Measurements from ENCODE around the gene MYO1D. TPM values are rescaled to one million over a fixed set of nuclear protein-coding genes. Genes with fewer than 3 reads are reported as not detected.
"Not testable (repeated sequence)": the region's sequence is repeated elsewhere in the genome, so short reads cannot be mapped to it uniquely, and the experiment has no call there.

The MYO1D gene
- total and polyA plus RNA-seq, 7 donors: 6.2 to 184 (median 21.6) TPM

DNA sequence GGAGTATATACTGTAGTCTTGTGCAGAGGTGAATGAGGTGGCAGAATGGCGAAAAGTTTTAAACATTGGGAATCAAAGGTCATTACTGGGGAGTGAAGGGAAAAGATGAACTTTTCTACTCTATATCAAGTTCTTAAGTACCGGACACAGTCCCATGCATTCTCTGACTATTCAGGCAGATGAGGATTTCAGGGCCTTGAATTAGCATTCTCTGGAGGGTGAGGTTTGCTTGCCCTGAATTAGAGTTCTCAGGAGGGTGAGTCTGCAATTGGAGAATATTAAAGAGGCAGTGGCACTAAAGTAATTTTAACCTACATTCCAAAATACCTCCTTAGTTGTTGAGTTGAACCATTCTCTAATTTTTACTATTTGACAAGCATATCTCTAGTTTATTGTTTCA, 423.6 kb downstream of the MYO1D start:
- Histone ChIP-seq H3K36me3 (peaks cover 6 to 97% (median 52%) of the 10 kb centered on the region in 4 donors), H3K4me3 (no peak overlapping the region), H3K27ac (no peak overlapping the region), H3K27me3 (no peaks in the 10 kb centered on the region), H3K4me1 (no peaks in the 10 kb centered on the region), H3K9me3 (no peaks in the 10 kb centered on the region)
- no peak for TF ChIP-seq POLR2AphosphoS5 (IDR thresholded peaks at IDR 0.05)
- intact Hi-C loops (cut with DNase I): no loop called here
- WGBS, 2 donors: 93 to 97% methylated on average over 2 of the region's 2 CpGs
- no peak for DNase-seq

DNA sequence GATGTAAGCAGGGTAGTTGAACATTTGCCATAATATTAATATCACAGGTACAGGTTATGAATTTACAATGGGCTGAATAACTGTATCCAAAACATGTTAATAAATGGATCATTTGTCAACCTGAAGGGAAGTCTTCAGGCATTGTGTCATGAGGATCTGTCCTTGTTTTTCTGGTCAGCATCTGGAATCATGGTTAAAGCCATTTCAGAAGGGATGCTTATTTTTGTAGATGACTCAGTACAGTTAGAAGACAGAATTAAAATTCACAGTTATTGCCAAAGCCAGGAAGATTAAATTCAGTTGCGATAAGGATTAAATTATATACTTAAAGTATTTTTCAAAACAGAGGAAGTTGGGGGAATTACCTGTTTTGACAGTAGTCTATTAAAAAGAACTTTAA, 424.6 kb downstream of the MYO1D start:
- Histone ChIP-seq H3K27ac (no peak overlapping the region), H3K4me3 (no peak overlapping the region), H3K27me3 (no peaks in the 10 kb centered on the region), H3K9me3 (no peaks in the 10 kb centered on the region), H3K36me3 (peaks cover 5 to 97% (median 53%) of the 10 kb centered on the region in 4 donors), H3K4me1 (peaks cover 0 to 2% (median 0%) of the 10 kb centered on the region in 4 donors)
- TF ChIP-seq POLR2A (IDR thresholded peaks at IDR 0.05) (no peak), EP300 (IDR thresholded peaks at IDR 0.05) (no peak), POLR2AphosphoS5 (IDR thresholded peaks at IDR 0.05) (no peak)
- TF ChIP-seq, protein P1, sequence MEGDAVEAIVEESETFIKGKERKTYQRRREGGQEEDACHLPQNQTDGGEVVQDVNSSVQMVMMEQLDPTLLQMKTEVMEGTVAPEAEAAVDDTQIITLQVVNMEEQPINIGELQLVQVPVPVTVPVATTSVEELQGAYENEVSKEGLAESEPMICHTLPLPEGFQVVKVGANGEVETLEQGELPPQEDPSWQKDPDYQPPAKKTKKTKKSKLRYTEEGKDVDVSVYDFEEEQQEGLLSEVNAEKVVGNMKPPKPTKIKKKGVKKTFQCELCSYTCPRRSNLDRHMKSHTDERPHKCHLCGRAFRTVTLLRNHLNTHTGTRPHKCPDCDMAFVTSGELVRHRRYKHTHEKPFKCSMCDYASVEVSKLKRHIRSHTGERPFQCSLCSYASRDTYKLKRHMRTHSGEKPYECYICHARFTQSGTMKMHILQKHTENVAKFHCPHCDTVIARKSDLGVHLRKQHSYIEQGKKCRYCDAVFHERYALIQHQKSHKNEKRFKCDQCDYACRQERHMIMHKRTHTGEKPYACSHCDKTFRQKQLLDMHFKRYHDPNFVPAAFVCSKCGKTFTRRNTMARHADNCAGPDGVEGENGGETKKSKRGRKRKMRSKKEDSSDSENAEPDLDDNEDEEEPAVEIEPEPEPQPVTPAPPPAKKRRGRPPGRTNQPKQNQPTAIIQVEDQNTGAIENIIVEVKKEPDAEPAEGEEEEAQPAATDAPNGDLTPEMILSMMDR (IDR thresholded peaks at IDR 0.05): no peak
- DNase-seq: no peak
- intact Hi-C loops (cut with DNase I): no loop called here
- WGBS, 2 donors: 97% methylated on average over 1 of the region's 1 CpG

DNA sequence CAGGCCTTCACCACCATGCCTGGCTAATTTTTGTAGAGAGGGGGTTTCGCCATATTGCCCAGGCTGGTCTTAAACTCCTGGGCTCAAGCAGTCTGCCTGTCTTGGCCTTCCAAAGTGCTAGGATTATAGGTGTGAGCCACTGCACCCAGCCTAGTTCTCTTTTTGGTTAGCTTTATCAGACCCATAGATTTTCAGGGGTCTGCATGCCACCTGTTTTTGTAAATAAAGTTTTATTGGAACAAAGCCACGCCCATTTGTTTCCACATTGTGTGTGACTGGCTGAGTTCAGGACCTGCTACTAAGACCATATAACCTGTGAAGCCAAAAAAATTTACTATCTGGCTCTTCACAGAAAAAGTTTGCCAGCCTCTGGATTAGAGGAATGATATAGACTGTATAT, 425.0 kb downstream of the MYO1D start:
- Histone ChIP-seq H3K27ac (no peak overlapping the region), H3K9me3 (no peaks in the 10 kb centered on the region), H3K36me3 (peaks cover 5 to 97% (median 51%) of the 10 kb centered on the region in 4 donors), H3K4me3 (no peak overlapping the region), H3K4me1 (peaks cover 0 to 6% (median 3%) of the 10 kb centered on the region in 4 donors), H3K27me3 (no peaks in the 10 kb centered on the region)
- intact Hi-C loops (cut with DNase I): no loop called here
- TF ChIP-seq POLR2AphosphoS5 (IDR thresholded peaks at IDR 0.05) (no peak), POLR2A (IDR thresholded peaks at IDR 0.05) (no peak), EP300 (IDR thresholded peaks at IDR 0.05) (no peak)
- TF ChIP-seq, protein P1 (IDR thresholded peaks at IDR 0.05): no peak
- WGBS, 2 donors: 70 to 77% methylated on average over 2 of the region's 2 CpGs
- no peak for DNase-seq

DNA sequence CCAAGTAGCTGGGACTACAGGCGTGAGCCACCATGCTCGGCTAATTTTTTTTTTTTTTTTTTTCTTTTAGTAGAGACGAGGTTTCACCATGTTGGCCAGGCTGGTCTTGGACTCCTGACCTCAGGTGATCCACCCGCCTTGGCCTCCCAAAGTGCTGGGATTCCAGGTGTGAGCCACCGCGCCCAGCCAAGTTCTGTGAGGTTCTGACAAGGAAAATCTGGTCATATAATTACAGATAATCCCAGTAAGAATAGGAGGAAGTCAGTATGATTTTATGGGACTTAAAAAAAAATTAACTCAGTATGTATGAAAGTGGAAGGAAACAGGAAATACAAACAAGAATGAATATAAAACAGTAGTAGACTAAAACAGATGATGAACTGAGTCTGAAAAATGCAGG, 426.5 kb downstream of the MYO1D start:
- H3K27ac ChIP-seq; intact Hi-C loops (cut with DNase I); H3K27me3 ChIP-seq; DNase-seq; H3K9me3 ChIP-seq; H3K4me3 ChIP-seq: not testable (repeated sequence)
- peaks cover 3 to 86% (median 43%) of the 10 kb centered on the region in 4 donors for H3K36me3 ChIP-seq
- H3K4me1 ChIP-seq: peaks cover 0 to 21% (median 18%) of the 10 kb centered on the region in 4 donors
- WGBS, 2 donors: 47 to 80% methylated on average over 6 of the region's 6 CpGs

DNA sequence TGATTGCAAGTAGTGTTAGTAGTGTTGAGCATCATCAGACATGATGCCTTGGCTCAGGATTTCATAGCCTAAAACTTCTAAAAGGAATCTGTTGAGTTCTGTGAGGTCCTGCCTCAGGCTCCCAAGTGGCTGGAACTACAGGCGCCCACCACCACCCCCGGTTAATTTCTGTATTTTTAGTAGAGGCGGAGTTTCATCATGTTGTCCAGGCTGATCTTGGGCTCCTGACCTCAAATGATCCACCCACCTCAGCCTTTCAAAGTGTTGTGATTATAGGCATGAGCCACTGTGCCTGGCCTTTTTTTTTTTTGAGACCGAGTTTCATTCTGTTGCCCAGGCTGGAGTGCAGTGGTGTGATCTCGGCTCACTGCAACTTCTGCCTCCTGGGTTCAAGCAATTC, 427.0 kb downstream of the MYO1D start:
- H3K27me3 ChIP-seq: no peaks in the 10 kb centered on the region
- no peak for DNase-seq
- TF ChIP-seq EP300 (IDR thresholded peaks at IDR 0.05) (no peak), POLR2A (IDR thresholded peaks at IDR 0.05) (no peak), POLR2AphosphoS5 (IDR thresholded peaks at IDR 0.05) (no peak)
- TF ChIP-seq, protein P1 (IDR thresholded peaks at IDR 0.05): no peak
- H3K27ac ChIP-seq: no peak overlapping the region
- H3K4me3 ChIP-seq: no peak overlapping the region
- H3K4me1 ChIP-seq: peaks cover 0 to 24% (median 21%) of the 10 kb centered on the region in 4 donors
- H3K36me3 ChIP-seq: peaks cover 0 to 82% (median 39%) of the 10 kb centered on the region in 4 donors
- no peaks in the 10 kb centered on the region for H3K9me3 ChIP-seq
- intact Hi-C loops (cut with DNase I): loop anchor here (10.0 kb wide), 1 partner anchor 75 kb away; no protein-coding TSS in a partner anchor
- 98 to 99% methylated on average over 5 of the region's 5 CpGs for WGBS, 2 donors

DNA sequence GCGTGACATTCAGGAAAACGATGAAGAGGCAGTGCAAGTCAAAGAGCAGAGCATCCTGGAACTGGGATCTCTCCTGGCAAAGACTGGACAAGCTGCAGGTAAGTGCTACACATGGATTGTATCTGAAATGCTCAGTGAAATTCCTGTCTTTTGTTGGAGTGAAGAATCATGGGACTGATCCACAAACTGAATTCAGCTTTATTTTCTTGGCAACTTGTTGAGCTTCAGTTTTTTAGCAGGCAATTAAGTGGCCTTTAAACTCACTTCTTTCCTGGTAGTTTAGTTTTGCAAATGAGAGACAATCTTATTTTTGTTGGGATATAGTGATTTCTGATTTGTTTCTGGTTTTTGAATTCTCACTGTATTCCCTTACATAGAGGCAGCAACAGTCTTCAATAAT, 430.0 kb downstream of the MYO1D start:
- TF ChIP-seq POLR2AphosphoS5 (IDR thresholded peaks at IDR 0.05): no peak
- TF ChIP-seq, protein P1 (IDR thresholded peaks at IDR 0.05): no peak
- TF ChIP-seq POLR2A (IDR thresholded peaks at IDR 0.05): no peak
- no peak for TF ChIP-seq EP300 (IDR thresholded peaks at IDR 0.05)
- DNase-seq: no peak
- 90 to 91% methylated on average over 2 of the region's 2 CpGs for WGBS, 2 donors
- Histone ChIP-seq H3K4me3 (no peak overlapping the region), H3K27ac (no peak overlapping the region), H3K36me3 (peaks cover 0 to 52% (median 22%) of the 10 kb centered on the region in 4 donors), H3K9me3 (no peaks in the 10 kb centered on the region), H3K27me3 (no peaks in the 10 kb centered on the region), H3K4me1 (peaks cover 0 to 31% (median 25%) of the 10 kb centered on the region in 4 donors)
- intact Hi-C loops (cut with DNase I): loop anchor here (10.0 kb wide), 1 partner anchor 72 kb away; no protein-coding TSS in a partner anchor
